Activated CD8-positive, alpha-beta memory T cell treated with anti-CD3 and anti-CD28 coated beads, Interleukin-2, amount 10 ng/mL, durations not matched to agents 7 days and 5 days (primary cell): ENCODE measurements around the gene TTLL11. TPM values are rescaled to one million over a fixed set of nuclear protein-coding genes. Genes with fewer than 3 reads are reported as not detected.
"Not testable (repeated sequence)": the region's sequence is repeated elsewhere in the genome, so short reads cannot be mapped to it uniquely, and the experiment has no call there.

Experiments
- ATAC-seq: fragments of 150-1000 bp; cut with Tn5 transposase; one replicate; pipeline ENCODE4 v1.10.0; 2021; ENCODE audit warnings: moderate library complexity
- CTCF ChIA-PET: fragments of 350-600 bp; sonication (Branson Sonifier 250); formaldehyde crosslinking; loops from one replicate; lab custom pipeline; 2021; ENCODE audit warnings: antibody characterized with exemption; lab: Charles Lee
- DNase-seq: peaks from one replicate; pipeline ENCODE4 v3.0.0-alpha.2; 2020
- H3K27ac Mint-ChIP-seq: one replicate; pipeline ENCODE4 v1.8.0; 2021; ENCODE audit warnings: mild to moderate bottlenecking, mixed read lengths
- H3K27me3 Mint-ChIP-seq: one replicate; pipeline ENCODE4 v1.8.0; 2021; ENCODE audit warnings: mixed read lengths
- H3K36me3 Mint-ChIP-seq: one replicate; pipeline ENCODE4 v1.8.0; 2021; ENCODE audit warnings: mild to moderate bottlenecking, mixed read lengths
- H3K4me1 Mint-ChIP-seq: one replicate; pipeline ENCODE4 v1.8.0; 2021; ENCODE audit warnings: mixed read lengths
- H3K4me3 Mint-ChIP-seq: one replicate; pipeline ENCODE4 v1.8.0; 2021; ENCODE audit warnings: mild to moderate bottlenecking, moderate library complexity, mixed read lengths
- H3K9me3 Mint-ChIP-seq: one replicate; pipeline ENCODE4 v1.8.0; 2022; ENCODE audit warnings: low read depth, mixed read lengths
- total RNA-seq, 2 experiments: library from RNA; stranded (reverse); gene quantifications; one replicate each; pipeline ENCODE4 v1.2.3, GENCODE V29; 2021

Gene TTLL11
- total RNA-seq, 2 experiments from 2014 or later, result 2.2 to 2.5 TPM

DNA sequence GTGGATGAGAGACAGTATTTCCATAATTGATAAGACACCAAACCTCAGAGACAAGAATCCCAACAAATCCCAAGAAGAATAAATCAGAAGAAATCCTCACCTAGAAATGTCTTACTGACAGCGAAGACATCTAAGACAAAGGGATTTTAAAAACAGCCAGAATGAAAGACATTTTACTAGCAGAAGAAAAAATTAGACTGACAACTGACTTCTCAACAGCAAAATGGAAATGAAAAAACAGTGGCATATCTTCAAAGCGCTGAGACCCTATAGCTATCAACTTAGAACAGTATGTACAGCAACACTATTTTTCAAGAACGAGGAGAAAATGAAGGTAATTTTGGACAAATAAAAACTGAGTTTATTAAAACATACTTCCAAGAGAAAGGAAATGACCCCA lies 16.3 kb downstream of the TTLL11 start:
- H3K27ac Mint-ChIP-seq, result no peak overlapping the region
- no peaks in the 10 kb centered on the region for H3K27me3 Mint-ChIP-seq
- ATAC-seq (no peak), DNase-seq (no peak)
- H3K36me3 Mint-ChIP-seq, result peaks cover 8% of the 10 kb centered on the region
- H3K9me3 Mint-ChIP-seq, result peaks cover 12% of the 10 kb centered on the region
- CTCF ChIA-PET, result no interaction called here
- H3K4me1 Mint-ChIP-seq, result no peaks in the 10 kb centered on the region
- no peak overlapping the region for H3K4me3 Mint-ChIP-seq

DNA sequence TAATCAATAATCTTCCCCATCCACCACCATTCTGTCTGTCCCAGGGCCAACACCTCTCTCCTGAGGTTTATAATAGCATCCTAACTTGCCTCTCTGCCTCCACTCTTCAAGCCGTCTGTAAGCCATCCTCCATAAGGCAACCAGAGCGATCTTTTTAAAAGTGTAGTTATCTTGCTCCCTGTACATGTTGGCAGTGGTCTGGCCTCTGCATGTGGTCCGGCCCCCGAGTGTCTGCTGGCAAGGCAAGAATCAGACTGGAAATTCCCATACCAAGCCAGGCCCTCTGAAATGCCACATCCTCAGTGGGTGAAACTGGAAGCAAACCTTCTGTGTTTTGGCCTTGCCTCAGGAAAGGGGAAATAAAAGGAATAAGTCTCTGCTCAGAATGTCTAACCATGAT lies 17.0 kb downstream of the TTLL11 start:
- DNase-seq, result no peak
- H3K4me1 Mint-ChIP-seq, result no peaks in the 10 kb centered on the region
- no peak overlapping the region for H3K4me3 Mint-ChIP-seq
- H3K27ac Mint-ChIP-seq, result no peak overlapping the region
- H3K9me3 Mint-ChIP-seq, result peaks cover 12% of the 10 kb centered on the region
- no peak for ATAC-seq
- CTCF ChIA-PET, result no interaction called here
- H3K27me3 Mint-ChIP-seq, result no peaks in the 10 kb centered on the region
- H3K36me3 Mint-ChIP-seq, result peaks cover 8% of the 10 kb centered on the region

DNA sequence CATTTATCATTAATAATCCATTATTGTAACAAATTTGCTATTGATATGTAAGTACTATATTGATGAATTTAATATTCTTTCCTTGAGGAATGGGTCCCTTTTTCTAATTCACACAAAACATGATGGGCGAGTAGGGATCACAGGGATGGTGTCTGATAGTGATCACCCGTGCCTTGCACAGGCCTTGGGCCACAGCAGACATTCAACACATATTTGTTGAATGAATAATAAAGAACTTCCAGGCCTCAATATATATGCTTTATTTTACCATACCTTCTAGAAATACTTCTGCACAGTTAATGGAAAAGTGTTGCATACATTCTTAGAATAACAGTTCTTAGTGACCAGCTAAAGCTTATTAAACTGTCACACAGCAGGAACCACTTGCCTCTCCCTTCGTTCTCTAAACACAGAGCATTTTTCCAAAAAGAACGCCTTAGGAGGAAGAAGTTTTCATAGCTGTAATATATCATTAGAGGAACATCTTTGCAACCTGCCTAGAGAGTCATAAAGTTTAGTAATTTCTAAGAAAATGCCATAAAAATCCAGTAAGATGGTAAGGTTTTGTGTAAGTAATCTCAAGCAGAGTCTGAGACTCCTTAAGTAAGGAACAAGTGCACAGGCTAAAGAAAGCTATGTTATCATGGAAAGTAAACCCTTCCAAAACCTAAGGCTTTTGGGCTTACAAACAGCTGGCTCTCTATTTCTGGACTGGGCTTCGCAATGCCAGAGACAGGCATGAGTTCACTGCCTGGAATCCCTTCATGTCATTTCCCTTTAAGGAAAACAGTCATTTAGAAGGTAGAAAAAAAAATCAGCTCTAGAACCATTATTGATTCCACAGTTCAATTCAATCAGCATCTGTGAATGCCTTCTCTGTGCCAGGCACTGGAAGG lies 17.7 kb downstream of the TTLL11 start:
- DNase-seq, result no peak
- Mint-ChIP-seq H3K27ac (no peak overlapping the region), H3K9me3 (peaks cover 12% of the 10 kb centered on the region), H3K27me3 (no peaks in the 10 kb centered on the region), H3K36me3 (peaks cover 8% of the 10 kb centered on the region), H3K4me1 (no peaks in the 10 kb centered on the region), H3K4me3 (no peak overlapping the region)
- ATAC-seq, result no peak
- CTCF ChIA-PET, result interaction anchor here (0.9 kb wide), 1 partner anchor 13 kb away, joined by 4 read pairs; no protein-coding TSS in a partner anchor

DNA sequence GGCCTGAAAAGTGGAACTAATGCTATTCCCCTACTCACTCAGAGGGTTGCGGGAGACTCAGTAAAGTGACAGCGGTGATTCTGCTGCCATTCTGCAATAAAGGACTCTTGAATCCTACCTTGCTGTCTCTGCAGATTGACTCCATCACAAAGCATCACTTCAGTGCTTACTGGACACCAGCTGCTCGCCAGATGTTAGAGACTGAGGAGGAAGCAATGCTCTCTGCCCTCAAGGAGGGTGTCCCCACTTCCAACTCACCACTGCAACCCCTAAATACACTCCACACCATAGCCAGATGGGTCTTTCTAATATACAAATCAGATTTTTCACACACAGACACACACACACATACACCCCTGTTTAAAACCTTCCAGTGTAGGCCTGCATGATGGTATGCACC lies 21.4 kb downstream of the TTLL11 start:
- Mint-ChIP-seq H3K4me3 (no peak overlapping the region), H3K9me3 (peaks cover 2% of the 10 kb centered on the region), H3K4me1 (no peaks in the 10 kb centered on the region), H3K27ac (no peak overlapping the region), H3K27me3 (no peaks in the 10 kb centered on the region), H3K36me3 (peaks cover 3% of the 10 kb centered on the region)
- DNase-seq (no peak), ATAC-seq (no peak)
- CTCF ChIA-PET, result interaction anchor here (1.1 kb wide), 1 partner anchor 28 kb away, joined by 5 read pairs; no protein-coding TSS in a partner anchor

DNA sequence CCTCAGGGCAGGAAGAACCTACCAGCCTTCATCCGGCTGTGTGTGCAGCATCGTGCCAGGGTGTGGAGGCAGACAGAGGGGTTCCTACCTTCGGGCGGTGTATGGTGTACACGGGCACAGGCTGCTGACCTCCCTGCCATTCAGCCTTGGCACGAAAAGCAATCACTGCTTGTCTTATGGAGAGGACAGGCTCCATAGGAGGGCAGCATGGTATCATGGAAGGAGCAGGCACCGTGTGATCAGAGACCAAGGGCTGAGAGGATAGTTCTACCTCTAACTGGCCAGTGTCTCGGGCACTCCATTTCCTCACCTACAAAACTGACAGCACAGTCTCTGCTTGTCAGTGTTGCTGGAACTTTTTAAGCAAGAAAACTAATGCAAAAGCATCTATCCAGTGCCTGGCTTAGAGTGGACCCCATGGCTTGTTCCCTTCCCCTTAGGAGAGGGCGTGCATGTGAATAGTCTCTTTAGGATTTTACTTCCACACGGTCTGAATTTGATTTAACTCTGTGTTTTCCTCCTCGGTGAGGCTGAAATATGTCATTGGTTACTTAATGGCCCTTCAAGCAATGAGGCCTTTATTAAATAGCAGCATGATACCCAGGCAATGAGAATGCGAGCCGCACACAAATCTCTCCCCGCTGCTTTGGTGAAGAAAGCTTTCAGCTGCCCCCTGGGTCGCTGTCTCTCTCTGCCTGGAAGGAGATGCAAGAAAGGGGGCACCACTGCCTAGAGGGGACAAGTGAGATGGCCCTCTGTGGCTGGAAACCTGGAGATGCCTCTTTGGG lies 22.2 kb downstream of the TTLL11 start:
- Mint-ChIP-seq H3K4me1 (no peaks in the 10 kb centered on the region), H3K27me3 (no peaks in the 10 kb centered on the region), H3K9me3 (peaks cover 2% of the 10 kb centered on the region), H3K27ac (no peak overlapping the region), H3K36me3 (no peaks in the 10 kb centered on the region), H3K4me3 (no peak overlapping the region)
- CTCF ChIA-PET, result no interaction called here
- no peak for DNase-seq
- no peak for ATAC-seq

DNA sequence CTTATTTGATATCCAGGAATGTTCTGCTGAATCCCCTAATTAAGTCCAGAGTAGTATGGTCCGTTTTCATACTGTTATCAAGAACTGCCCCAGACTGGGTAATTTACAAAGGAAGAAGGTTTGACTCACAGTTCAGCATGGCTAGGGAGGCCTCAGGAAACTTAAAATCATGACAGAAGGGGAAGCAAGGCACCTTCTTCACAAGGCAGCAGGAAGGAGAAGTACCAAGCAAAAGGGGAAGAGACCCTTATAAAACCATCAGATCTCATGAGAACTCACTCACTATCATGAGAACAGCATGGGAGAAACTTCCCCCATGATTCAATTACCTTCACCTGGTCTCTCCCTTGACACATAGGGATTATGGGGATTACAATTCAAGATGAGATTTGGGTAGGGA lies 26.4 kb downstream of the TTLL11 start:
- CTCF ChIA-PET, result not testable (repeated sequence)

DNA sequence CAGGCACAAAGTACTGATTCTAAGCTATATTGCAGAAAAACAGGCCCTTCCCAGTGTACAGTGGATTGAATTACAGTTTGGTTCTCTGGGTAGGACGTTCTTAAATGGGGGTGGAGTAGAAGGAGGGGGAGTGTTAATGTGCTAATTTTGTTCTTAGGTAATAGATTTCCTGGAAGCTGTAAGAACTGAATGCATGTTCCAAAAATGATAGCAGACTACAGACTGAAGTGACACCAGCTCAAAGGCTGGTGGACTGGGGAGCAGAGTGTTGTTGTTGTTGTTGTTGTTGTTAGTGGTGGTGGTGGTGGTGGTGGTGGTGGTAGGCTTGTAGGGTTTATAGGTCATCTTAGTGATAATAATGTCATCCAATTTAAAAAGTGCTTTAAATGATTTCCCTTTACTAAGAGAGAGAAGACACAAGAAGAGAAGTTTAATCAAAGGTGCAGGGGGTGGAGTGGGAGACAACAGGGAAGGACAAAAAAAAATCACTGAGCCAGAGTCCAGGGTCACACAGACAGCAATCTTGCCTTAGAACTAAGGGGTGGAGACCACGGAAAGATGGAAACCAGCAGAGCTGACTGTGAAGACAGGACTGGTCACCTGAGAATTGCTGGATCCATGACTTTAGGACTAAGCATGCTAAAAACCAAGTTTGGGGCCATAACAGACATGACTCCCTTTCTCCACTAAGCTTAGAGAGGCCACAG lies 27.0 kb downstream of the TTLL11 start:
- CTCF ChIA-PET, result no interaction called here

More for the DNA sequence above, 26.4 kb downstream of the TTLL11 start:
- DNase-seq, H3K4me3 Mint-ChIP-seq, H3K9me3 Mint-ChIP-seq, H3K27me3 Mint-ChIP-seq, H3K36me3 Mint-ChIP-seq, ATAC-seq, H3K27ac Mint-ChIP-seq, H3K4me1 Mint-ChIP-seq: not testable (repeated sequence)

DNA sequence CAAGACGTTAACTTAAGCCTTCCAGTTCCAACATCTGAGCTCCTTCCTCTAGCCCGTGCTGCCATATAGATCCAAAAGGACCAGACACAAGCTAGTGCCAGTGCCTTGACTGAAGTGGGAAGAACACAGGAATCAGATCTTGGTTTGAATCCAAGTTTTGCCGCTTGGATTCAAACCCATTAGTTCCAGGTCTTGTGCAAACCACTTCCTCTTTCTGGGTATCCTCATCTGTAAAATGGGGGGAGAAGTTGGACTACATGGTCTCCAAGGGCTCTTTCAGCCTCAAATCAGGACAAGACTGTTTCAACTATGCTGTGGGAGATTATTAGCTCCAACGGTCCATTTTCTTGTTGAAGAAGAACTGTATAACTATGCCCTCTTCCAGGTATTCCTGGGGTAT lies 32.6 kb downstream of the TTLL11 start:
- CTCF ChIA-PET, result interaction anchor here (1.2 kb wide), 1 partner anchor 39 kb away, joined by 4 read pairs; no protein-coding TSS in a partner anchor
- ATAC-seq (no peak), DNase-seq (no peak)
- H3K27me3 Mint-ChIP-seq, result no peaks in the 10 kb centered on the region
- no peaks in the 10 kb centered on the region for H3K9me3 Mint-ChIP-seq
- no peaks in the 10 kb centered on the region for H3K36me3 Mint-ChIP-seq
- H3K4me3 Mint-ChIP-seq, result no peak overlapping the region
- H3K27ac Mint-ChIP-seq, result no peak overlapping the region
- no peaks in the 10 kb centered on the region for H3K4me1 Mint-ChIP-seq

More for the DNA sequence above, 27.0 kb downstream of the TTLL11 start:
- H3K36me3 Mint-ChIP-seq, result no peaks in the 10 kb centered on the region
- peaks cover 2% of the 10 kb centered on the region for H3K9me3 Mint-ChIP-seq
- DNase-seq (no peak), ATAC-seq (no peak)
- H3K4me3 Mint-ChIP-seq, result no peak overlapping the region
- no peaks in the 10 kb centered on the region for H3K27me3 Mint-ChIP-seq
- no peak overlapping the region for H3K27ac Mint-ChIP-seq
- no peaks in the 10 kb centered on the region for H3K4me1 Mint-ChIP-seq

DNA sequence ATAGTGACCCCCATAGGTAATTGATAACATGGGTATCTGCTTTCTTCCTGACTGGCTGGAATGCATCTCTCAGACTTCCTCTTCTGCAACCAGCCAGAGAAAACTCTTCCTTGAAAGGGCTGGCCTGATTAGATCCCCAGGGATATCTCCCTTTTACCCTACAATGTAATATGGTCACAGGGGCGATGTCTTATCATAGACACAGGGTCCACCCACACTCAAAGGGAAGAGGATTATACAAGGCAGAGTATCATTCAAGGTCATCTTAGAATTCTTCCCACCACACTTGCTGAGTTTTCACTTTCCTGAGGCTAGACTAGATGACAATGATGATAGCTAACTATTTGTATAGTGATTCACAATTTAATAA lies 33.2 kb downstream of the TTLL11 start:
- no peak overlapping the region for H3K27ac Mint-ChIP-seq

DNA sequence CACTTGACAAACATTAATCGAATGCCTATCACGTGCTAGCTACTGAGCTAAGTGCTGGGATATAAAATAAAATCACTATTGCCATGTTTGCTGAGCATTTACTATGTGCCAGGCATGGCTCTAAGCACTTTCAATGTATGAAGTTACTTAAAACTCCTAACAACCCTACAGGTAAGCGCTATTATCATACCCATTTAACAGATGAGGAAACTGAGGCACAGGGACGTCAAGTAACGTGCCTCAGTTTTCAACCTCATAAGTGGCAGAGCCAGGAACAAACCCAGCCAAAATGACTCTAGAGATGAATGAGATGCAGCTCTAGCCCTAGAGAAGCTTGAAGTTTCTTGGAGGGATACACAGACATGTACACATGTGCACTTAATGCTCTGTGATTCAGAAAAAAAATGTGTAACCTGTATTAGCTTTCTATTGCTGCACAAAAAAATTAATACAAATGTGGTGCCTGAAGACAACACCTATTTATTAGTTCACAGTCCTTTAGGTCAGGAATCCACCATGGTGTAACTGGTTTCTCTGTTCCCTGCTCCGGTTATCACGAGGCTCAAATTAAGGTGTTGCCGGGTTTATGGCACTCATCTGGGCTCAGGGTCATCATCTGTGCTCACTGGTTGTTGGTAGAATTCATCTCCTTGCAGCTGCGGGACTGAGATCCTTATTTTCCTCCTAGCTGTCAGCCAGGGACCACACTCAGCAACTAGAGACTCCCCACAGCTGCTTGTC lies 33.7 kb downstream of the TTLL11 start:
- no peaks in the 10 kb centered on the region for H3K36me3 Mint-ChIP-seq
- DNase-seq (no peak), ATAC-seq (no peak)
- no peaks in the 10 kb centered on the region for H3K9me3 Mint-ChIP-seq
- CTCF ChIA-PET, result interaction anchor here (1.2 kb wide), 1 partner anchor 40 kb away, joined by 4 read pairs; no protein-coding TSS in a partner anchor
- no peaks in the 10 kb centered on the region for H3K27me3 Mint-ChIP-seq
- no peak overlapping the region for H3K4me3 Mint-ChIP-seq
- no peaks in the 10 kb centered on the region for H3K4me1 Mint-ChIP-seq
- no peak overlapping the region for H3K27ac Mint-ChIP-seq

More for the DNA sequence above, 33.2 kb downstream of the TTLL11 start:
- ATAC-seq, result no peak
- Mint-ChIP-seq H3K36me3 (no peaks in the 10 kb centered on the region), H3K27me3 (no peaks in the 10 kb centered on the region), H3K9me3 (no peaks in the 10 kb centered on the region), H3K4me3 (no peak overlapping the region), H3K4me1 (no peaks in the 10 kb centered on the region)
- no peak for DNase-seq
- CTCF ChIA-PET, result interaction anchor here (1.2 kb wide), 1 partner anchor 39 kb away, joined by 4 read pairs; no protein-coding TSS in a partner anchor

DNA sequence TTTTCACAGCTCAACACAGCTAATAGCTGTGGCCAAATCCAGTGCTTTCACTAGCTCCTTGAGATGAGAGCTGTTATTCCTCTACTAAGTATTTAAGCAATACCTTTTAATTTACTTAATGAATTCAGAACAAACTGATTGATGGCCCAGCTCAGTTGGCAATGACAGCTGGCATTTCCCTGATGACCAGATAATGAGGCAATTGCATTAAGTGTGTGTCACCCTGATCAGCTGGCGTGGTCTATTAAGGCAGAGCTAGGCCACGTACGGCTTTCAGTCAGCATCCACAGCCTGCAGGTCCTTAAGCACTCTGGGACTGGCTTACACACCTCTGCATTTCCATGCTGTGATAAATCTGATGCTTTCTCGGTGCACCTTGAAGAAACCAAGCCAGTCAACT lies 34.4 kb downstream of the TTLL11 start:
- ATAC-seq, result no peak
- Mint-ChIP-seq H3K4me3 (no peak overlapping the region), H3K36me3 (no peaks in the 10 kb centered on the region), H3K9me3 (no peaks in the 10 kb centered on the region), H3K4me1 (no peaks in the 10 kb centered on the region), H3K27ac (no peak overlapping the region), H3K27me3 (no peaks in the 10 kb centered on the region)
- CTCF ChIA-PET, result no interaction called here
- no peak for DNase-seq

DNA sequence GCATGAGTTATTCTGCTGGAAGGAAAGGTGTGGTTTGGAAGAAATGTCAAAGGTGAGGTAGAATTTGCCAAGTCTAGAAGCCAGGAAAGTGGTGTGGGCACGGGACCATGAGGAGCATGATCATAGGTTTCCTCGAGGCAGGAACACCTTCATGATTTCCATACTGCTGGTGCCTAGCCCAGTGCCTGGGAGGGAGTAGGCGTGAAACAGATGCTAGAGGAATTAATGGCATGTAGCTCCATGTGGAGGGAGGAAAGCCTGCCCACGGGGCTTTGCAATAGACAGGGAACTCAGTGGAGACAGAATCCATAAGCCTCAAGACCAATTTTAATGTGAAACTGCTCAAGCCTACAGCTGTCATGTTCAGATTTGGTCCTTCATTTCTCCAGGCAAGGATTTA lies 35.1 kb downstream of the TTLL11 start:
- Mint-ChIP-seq H3K36me3 (no peaks in the 10 kb centered on the region), H3K27me3 (no peaks in the 10 kb centered on the region), H3K9me3 (no peaks in the 10 kb centered on the region), H3K4me1 (no peaks in the 10 kb centered on the region), H3K4me3 (no peak overlapping the region), H3K27ac (no peak overlapping the region)
- ATAC-seq (no peak), DNase-seq (no peak)
- CTCF ChIA-PET, result no interaction called here
